K562 (cell line): ENCODE data around the gene CRYBG2. TPM values are rescaled to one million over a fixed set of nuclear protein-coding genes. Genes with fewer than 3 reads are reported as not detected.

ENCODE experiments used
- CBX1 ChIP-seq: sonication (generic); IDR thresholded peaks from 2 replicates; pipeline ENCODE4 v1.6.1; 2016; ENCODE audit warnings: antibody characterized with exemption, low read depth, mild to moderate bottlenecking
- ETS2 ChIP-seq: IDR thresholded peaks from 2 replicates; pipeline ENCODE4 v1.6.1; 2016; ENCODE audit warnings: borderline replicate concordance, missing genetic modification characterization, mild to moderate bottlenecking, moderate library complexity, missing compliant biosample characterization; ENCODE audit not compliant: poor library complexity, severe bottlenecking
- EWSR1 ChIP-seq: fragments of 450-650 bp; IDR thresholded peaks from 2 replicates; pipeline ENCODE4 v1.6.1; 2018; ENCODE audit warnings: borderline replicate concordance, mild to moderate bottlenecking, low read depth, moderate library complexity; ENCODE audit not compliant: partially characterized antibody
- FOXA3 ChIP-seq, 2 experiments: fragments of 450-650 bp in 1 of 2; sonication (generic) in 1 of 2; formaldehyde crosslinking; IDR thresholded peaks in 1 of 2; conservative IDR thresholded peaks in 1 of 2; 2 replicates each; pipeline versions ENCODE4 v1.4.0 to v1.8.0; 2020 to 2022; ENCODE audit warnings: mild to moderate bottlenecking in 2 of 2, missing genetic modification reagents in 1 of 2
- POU5F1 ChIP-seq: fragments of 150-350 bp; IDR thresholded peaks from 2 replicates; pipeline ENCODE4 v1.6.1; 2014; ENCODE audit warnings: borderline replicate concordance, low read length, low read depth, mild to moderate bottlenecking; ENCODE audit not compliant: partially characterized antibody
- RB1 ChIP-seq: fragments of 450-650 bp; IDR thresholded peaks from 2 replicates; pipeline ENCODE4 v1.6.1; 2017; ENCODE audit warnings: low read depth, mild to moderate bottlenecking
- RBM39 ChIP-seq: fragments of 200-400 bp; formaldehyde crosslinking; optimal IDR thresholded peaks from 2 replicates; pipeline ENCODE3; 2018; ENCODE audit warnings: low read depth, low read length
- SRF ChIP-seq, 2 experiments: fragments of 250-450, 450-650 bp in 1 of 2; sonication (Bioruptor Pico) in 1 of 2; sonication (generic) in 1 of 2; formaldehyde crosslinking; IDR thresholded peaks; 2 replicates each; pipeline versions ENCODE4 v1.5.0 to v1.5.1; 2020 to 2022; ENCODE audit warnings: mild to moderate bottlenecking in 1 of 2, missing genetic modification reagents in 1 of 2
- XRCC5 ChIP-seq: fragments of 200-400 bp; formaldehyde crosslinking; IDR thresholded peaks from 2 replicates; pipeline ENCODE4 v1.6.1; 2017; ENCODE audit warnings: low read depth, mild to moderate bottlenecking, low read length
- ZKSCAN8 ChIP-seq: fragments of 200-800 bp; sonication (Bioruptor generic); IDR thresholded peaks from 2 replicates; pipeline ENCODE4 v1.6.1; 2016; ENCODE audit warnings: missing genetic modification characterization, missing compliant biosample characterization
- ZNF717 ChIP-seq: fragments of 250-450 bp; sonication (Bioruptor Pico); IDR thresholded peaks from 2 replicates; pipeline ENCODE4 v1.5.0; 2021
- ZNF79 ChIP-seq: fragments of 250-450 bp; sonication (Bioruptor Pico); IDR thresholded peaks from 2 replicates; pipeline ENCODE4 v1.4.0; 2020; ENCODE audit warnings: low read depth, mild to moderate bottlenecking, moderate library complexity
- polyA plus RNA-seq, 8 experiments: library from polyadenylated mRNA; depleted of rRNA in 4 of 8; stranded (reverse) in 5 of 8; unstranded in 3 of 8; fragments of >200 nt; fragmentation: Nextera tagmentation in 2 of 8; fragmentation: Illumina TruSeq in 1 of 8; extraction: Ambion mirVana in 2 of 8; extraction: Trizol in 1 of 8; gene quantifications; 2 replicates each; pipeline versions ENCODE4 v1.2.1 to v1.2.3, GENCODE V29; 2011 to 2014; ENCODE audit warnings: inconsistent platforms in 1 of 8, missing spikeins in 1 of 8
- total RNA-seq, 7 experiments: library from RNA; depleted of rRNA in 6 of 7; stranded (reverse); fragments of >200 nt in 6 of 7; fragmentation: Illumina TruSeq in 2 of 7; extraction: Trizol in 2 of 7; gene quantifications; 2 replicates each; pipeline versions ENCODE4 v1.2.1 to v1.2.3, GENCODE V29; 2011 to 2021; ENCODE audit warnings: low replicate concordance in 1 of 7
- TF ChIP-seq, protein P1 (sequence below): fragments of 250-450 bp; sonication (Bioruptor Pico); IDR thresholded peaks from 2 replicates; pipeline ENCODE4 v1.4.0; 2020; ENCODE audit warnings: mild to moderate bottlenecking
- TF ChIP-seq, protein P2 (sequence below): fragments of 250-450 bp; sonication (Bioruptor Pico); IDR thresholded peaks from 2 replicates; pipeline ENCODE4 v1.8.0; 2022; ENCODE audit warnings: inconsistent platforms
- TF ChIP-seq, protein P3 (sequence below): sonication (generic); formaldehyde crosslinking; IDR thresholded peaks from 2 replicates; pipeline ENCODE4 v1.8.0; 2022; ENCODE audit warnings: mild to moderate bottlenecking, missing genetic modification reagents
- TF ChIP-seq, protein P4 (sequence below), 2 experiments: fragments of 200-800 bp in 1 of 2; sonication (Bioruptor generic) in 1 of 2; sonication (generic) in 1 of 2; formaldehyde crosslinking in 1 of 2; IDR thresholded peaks in 1 of 2; conservative IDR thresholded peaks in 1 of 2; 2 replicates each; pipeline versions ENCODE4 v1.5.0 to v1.6.1; 2016 to 2020; ENCODE audit warnings: missing compliant biosample characterization in 1 of 2, missing genetic modification characterization in 1 of 2, missing genetic modification reagents in 1 of 2
- TF ChIP-seq, protein P5 (sequence below): fragments of 250-450 bp; sonication (Bioruptor Pico); IDR thresholded peaks from 2 replicates; pipeline ENCODE4 v1.5.0; 2021; ENCODE audit warnings: mild to moderate bottlenecking, borderline replicate concordance

CRYBG2 gene
- total and polyA plus RNA-seq, 9 of the 15 experiments (the other 6 are each of a cell fraction or from before 2014, with no cell fraction given) = 0.39 to 8.5 (median 3.7) TPM

DNA sequence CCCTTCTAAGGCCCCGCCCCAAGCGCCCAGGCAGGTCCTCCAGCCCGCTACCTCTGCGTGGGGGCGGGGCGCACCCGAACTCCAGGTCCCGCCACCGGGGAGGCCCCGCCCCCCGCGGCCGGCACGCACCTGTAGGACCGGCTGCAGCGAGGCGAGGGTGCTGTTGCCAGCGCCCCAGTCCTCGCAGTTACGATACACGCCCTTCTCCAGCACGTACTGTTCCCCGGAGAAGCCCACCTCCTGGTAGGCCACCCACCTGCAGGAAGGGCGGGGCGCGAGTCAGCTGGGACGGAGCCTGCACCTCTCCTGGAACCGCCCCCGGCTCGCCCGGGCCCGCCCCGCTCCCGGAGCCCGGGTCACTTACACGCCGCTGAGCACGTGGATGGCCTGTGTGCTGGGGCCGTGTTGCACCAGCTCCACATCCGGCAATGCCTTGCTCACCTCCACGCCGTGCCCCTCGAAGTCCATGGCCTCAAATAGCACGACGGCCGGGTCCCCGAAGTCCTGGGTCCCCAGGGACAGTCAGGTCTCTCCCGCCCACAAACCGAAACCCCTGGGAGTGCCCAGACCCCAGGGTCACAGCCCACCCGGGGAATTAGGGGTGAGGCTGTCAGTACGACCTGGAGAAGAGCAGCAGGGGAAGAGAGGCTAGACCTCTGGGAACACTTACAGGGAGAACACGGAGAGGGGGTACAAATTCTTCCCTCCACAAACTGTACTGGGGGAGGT lies 17.3 kb downstream of the CRYBG2 start (continued):
- TF ChIP-seq, protein P1, sequence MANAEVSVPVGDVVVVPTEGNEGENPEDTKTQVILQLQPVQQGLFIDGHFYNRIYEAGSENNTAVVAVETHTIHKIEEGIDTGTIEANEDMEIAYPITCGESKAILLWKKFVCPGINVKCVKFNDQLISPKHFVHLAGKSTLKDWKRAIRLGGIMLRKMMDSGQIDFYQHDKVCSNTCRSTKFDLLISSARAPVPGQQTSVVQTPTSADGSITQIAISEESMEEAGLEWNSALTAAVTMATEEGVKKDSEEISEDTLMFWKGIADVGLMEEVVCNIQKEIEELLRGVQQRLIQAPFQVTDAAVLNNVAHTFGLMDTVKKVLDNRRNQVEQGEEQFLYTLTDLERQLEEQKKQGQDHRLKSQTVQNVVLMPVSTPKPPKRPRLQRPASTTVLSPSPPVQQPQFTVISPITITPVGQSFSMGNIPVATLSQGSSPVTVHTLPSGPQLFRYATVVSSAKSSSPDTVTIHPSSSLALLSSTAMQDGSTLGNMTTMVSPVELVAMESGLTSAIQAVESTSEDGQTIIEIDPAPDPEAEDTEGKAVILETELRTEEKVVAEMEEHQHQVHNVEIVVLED (CRISPR knock-in tag) = peak; percentile 65
- TF ChIP-seq RBM39 = no peak
- TF ChIP-seq FOXA3 (CRISPR knock-in tag; conservative IDR thresholded peaks at IDR 0.05 in 1 of 2, IDR thresholded peaks at IDR 0.05 in 1 of 2) = peak; percentile 14 to 83; a peak in 2 of 4 replicates
- no peak for TF ChIP-seq XRCC5
- peak in 1 of 2 experiments; percentile 75; a peak in 1 of 4 replicates for TF ChIP-seq SRF (CRISPR knock-in tag; IDR thresholded peaks at IDR 0.05)
- peak; percentile 96 for TF ChIP-seq RB1
- no peak for TF ChIP-seq EWSR1
- peak; percentile 87 for TF ChIP-seq ZNF79 (CRISPR knock-in tag)
- TF ChIP-seq ZNF717 (CRISPR knock-in tag) = no peak
- no peak for TF ChIP-seq POU5F1
- peak; percentile 97 for TF ChIP-seq ETS2 (tag)
- TF ChIP-seq CBX1 = peak; percentile 93
- TF ChIP-seq, protein P2, sequence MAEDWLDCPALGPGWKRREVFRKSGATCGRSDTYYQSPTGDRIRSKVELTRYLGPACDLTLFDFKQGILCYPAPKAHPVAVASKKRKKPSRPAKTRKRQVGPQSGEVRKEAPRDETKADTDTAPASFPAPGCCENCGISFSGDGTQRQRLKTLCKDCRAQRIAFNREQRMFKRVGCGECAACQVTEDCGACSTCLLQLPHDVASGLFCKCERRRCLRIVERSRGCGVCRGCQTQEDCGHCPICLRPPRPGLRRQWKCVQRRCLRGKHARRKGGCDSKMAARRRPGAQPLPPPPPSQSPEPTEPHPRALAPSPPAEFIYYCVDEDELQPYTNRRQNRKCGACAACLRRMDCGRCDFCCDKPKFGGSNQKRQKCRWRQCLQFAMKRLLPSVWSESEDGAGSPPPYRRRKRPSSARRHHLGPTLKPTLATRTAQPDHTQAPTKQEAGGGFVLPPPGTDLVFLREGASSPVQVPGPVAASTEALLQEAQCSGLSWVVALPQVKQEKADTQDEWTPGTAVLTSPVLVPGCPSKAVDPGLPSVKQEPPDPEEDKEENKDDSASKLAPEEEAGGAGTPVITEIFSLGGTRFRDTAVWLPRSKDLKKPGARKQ (CRISPR knock-in tag) = peak; percentile 95
- TF ChIP-seq ZKSCAN8 = peak; percentile 88; the same call in 1 of the 2 replicates
- TF ChIP-seq, protein P3, sequence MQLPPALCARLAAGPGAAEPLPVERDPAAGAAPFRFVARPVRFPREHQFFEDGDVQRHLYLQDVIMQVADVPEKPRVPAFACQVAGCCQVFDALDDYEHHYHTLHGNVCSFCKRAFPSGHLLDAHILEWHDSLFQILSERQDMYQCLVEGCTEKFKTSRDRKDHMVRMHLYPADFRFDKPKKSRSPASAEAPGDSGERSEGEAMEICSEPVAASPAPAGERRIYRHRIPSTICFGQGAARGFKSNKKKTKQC (CRISPR knock-in tag) = peak; percentile 99
- TF ChIP-seq, protein P4, sequence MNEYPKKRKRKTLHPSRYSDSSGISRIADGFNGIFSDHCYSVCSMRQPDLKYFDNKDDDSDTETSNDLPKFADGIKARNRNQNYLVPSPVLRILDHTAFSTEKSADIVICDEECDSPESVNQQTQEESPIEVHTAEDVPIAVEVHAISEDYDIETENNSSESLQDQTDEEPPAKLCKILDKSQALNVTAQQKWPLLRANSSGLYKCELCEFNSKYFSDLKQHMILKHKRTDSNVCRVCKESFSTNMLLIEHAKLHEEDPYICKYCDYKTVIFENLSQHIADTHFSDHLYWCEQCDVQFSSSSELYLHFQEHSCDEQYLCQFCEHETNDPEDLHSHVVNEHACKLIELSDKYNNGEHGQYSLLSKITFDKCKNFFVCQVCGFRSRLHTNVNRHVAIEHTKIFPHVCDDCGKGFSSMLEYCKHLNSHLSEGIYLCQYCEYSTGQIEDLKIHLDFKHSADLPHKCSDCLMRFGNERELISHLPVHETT (CRISPR knock-in tag; conservative IDR thresholded peaks at IDR 0.05 in 1 of 2, IDR thresholded peaks at IDR 0.05 in 1 of 2) = peak in 1 of 2 experiments; percentile 84; a peak in 2 of 4 replicates
- TF ChIP-seq, protein P5, sequence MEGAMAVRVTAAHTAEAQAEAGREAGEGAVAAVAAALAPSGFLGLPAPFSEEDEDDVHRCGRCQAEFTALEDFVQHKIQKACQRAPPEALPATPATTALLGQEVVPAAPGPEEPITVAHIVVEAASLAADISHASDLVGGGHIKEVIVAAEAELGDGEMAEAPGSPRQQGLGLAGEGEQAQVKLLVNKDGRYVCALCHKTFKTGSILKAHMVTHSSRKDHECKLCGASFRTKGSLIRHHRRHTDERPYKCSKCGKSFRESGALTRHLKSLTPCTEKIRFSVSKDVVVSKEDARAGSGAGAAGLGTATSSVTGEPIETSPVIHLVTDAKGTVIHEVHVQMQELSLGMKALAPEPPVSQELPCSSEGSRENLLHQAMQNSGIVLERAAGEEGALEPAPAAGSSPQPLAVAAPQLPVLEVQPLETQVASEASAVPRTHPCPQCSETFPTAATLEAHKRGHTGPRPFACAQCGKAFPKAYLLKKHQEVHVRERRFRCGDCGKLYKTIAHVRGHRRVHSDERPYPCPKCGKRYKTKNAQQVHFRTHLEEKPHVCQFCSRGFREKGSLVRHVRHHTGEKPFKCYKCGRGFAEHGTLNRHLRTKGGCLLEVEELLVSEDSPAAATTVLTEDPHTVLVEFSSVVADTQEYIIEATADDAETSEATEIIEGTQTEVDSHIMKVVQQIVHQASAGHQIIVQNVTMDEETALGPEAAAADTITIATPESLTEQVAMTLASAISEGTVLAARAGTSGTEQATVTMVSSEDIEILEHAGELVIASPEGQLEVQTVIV (CRISPR knock-in tag) = peak; percentile 72; the same call in 1 of the 2 replicates
